GM23338 (cell line): ENCODE results near the gene TPO. TPM values are rescaled to one million over a fixed set of nuclear protein-coding genes. Genes with fewer than 3 reads are reported as not detected.
A peak's percentile ranks its signal among the peaks of the same experiment; 100 is the strongest.
"Not testable (repeated sequence)": the region's sequence is repeated elsewhere in the genome, so short reads cannot be mapped to it uniquely, and the experiment has no call there.

Source experiments
- ATAC-seq: fragments of 200-7000 bp; cut with Tn5 transposase; 3 replicates; pipeline ENCODE4 v1.9.1; 2020
- DNase-seq: peaks from one replicate; pipeline ENCODE4 v3.0.0-alpha.2; 2015; ENCODE audit warnings: low spot score
- H2AFZ ChIP-seq: fragments of 200-600 bp; sonication (generic); 2 replicates; pipeline ENCODE4 v1.8.0; 2016; ENCODE audit warnings: antibody characterized with exemption, mild to moderate bottlenecking, moderate library complexity
- H3F3A ChIP-seq: fragments of 200-600 bp; sonication (generic); replicated peaks from 2 replicates; pipeline ENCODE4 v1.8.0; 2017; ENCODE audit warnings: antibody characterized with exemption, mixed run types, low read depth
- H3K27ac ChIP-seq: fragments of 200-600 bp; sonication (generic); 2 replicates; pipeline ENCODE4 v1.6.1; 2016; ENCODE audit warnings: low read depth
- H3K27me3 ChIP-seq: fragments of 200-600 bp; sonication (generic); 2 replicates; pipeline ENCODE4 v1.8.0; 2016; ENCODE audit warnings: mild to moderate bottlenecking, mixed run types, moderate library complexity; ENCODE audit not compliant: insufficient read depth
- H3K36me3 ChIP-seq: fragments of 200-600 bp; sonication (generic); 2 replicates; pipeline ENCODE4 v1.8.0; 2016; ENCODE audit warnings: mild to moderate bottlenecking; ENCODE audit not compliant: insufficient read depth
- H3K4me1 ChIP-seq: fragments of 200-600 bp; sonication (generic); 2 replicates; pipeline ENCODE4 v1.8.0; 2016; ENCODE audit warnings: mild to moderate bottlenecking, moderate library complexity; ENCODE audit not compliant: insufficient read depth
- H3K4me2 ChIP-seq: fragments of 200-600 bp; sonication (generic); 2 replicates; pipeline ENCODE4 v1.7.1; 2017; ENCODE audit warnings: mixed run types
- H3K4me3 ChIP-seq: fragments of 200-600 bp; sonication (generic); 2 replicates; pipeline ENCODE4 v1.6.1; 2016; ENCODE audit warnings: mixed run types
- H3K79me2 ChIP-seq: fragments of 200-600 bp; sonication (generic); replicated peaks from 2 replicates; pipeline ENCODE4 v1.8.0; 2017; ENCODE audit warnings: mild to moderate bottlenecking; ENCODE audit not compliant: insufficient read depth
- H3K9me2 ChIP-seq: fragments of 200-600 bp; sonication (generic); 2 replicates; pipeline ENCODE4 v1.8.0; 2017; ENCODE audit not compliant: insufficient read depth
- H4K20me1 ChIP-seq: fragments of 200-600 bp; sonication (generic); replicated peaks from 2 replicates; pipeline ENCODE4 v1.8.0; 2017; ENCODE audit warnings: mild to moderate bottlenecking; ENCODE audit not compliant: insufficient read depth
- H3K27ac Mint-ChIP-seq: 2 replicates; pipeline ENCODE4 v1.8.0; 2020; ENCODE audit warnings: inconsistent platforms, mild to moderate bottlenecking, moderate library complexity, mixed read lengths
- H3K27me3 Mint-ChIP-seq: 3 replicates; pipeline ENCODE4 v1.8.0; 2022; ENCODE audit warnings: low read depth, mild to moderate bottlenecking, moderate library complexity, mixed read lengths, inconsistent platforms; ENCODE audit not compliant: insufficient read depth, poor library complexity
- H3K36me3 Mint-ChIP-seq: 3 replicates; pipeline ENCODE4 v1.8.0; 2021; ENCODE audit warnings: low read depth, mild to moderate bottlenecking, inconsistent platforms, moderate library complexity, mixed read lengths
- H3K4me1 Mint-ChIP-seq: 3 replicates; pipeline ENCODE4 v1.8.0; 2020; ENCODE audit warnings: mild to moderate bottlenecking, inconsistent platforms, mixed read lengths
- H3K4me3 Mint-ChIP-seq: 3 replicates; pipeline ENCODE4 v1.8.0; 2021; ENCODE audit warnings: moderate library complexity, mild to moderate bottlenecking, inconsistent platforms, mixed read lengths
- H3K9me3 Mint-ChIP-seq: 3 replicates; pipeline ENCODE4 v1.8.0; 2020; ENCODE audit warnings: moderate library complexity, mild to moderate bottlenecking, inconsistent platforms, mixed read lengths
- EZH2 ChIP-seq: fragments of 200-600 bp; sonication (generic); IDR thresholded peaks from one replicate; pipeline ENCODE4 v1.8.0; 2017; ENCODE audit warnings: antibody characterized with exemption, mild to moderate bottlenecking, low read depth; ENCODE audit not compliant: unreplicated experiment
- EZH2phosphoT487 ChIP-seq: fragments of 200-600 bp; sonication (generic); IDR thresholded peaks from one replicate; pipeline ENCODE4 v1.8.1; 2018; ENCODE audit warnings: antibody characterized with exemption; ENCODE audit not compliant: unreplicated experiment
- NANOG ChIP-seq: IDR thresholded peaks from 2 replicates; pipeline ENCODE4 v1.6.1; 2016; ENCODE audit warnings: antibody characterized with exemption, borderline replicate concordance
- POLR2AphosphoS5 ChIP-seq: IDR thresholded peaks from 2 replicates; pipeline ENCODE4 v1.6.1; 2016; ENCODE audit warnings: antibody characterized with exemption, low read depth
- REST ChIP-seq: IDR thresholded peaks from one replicate; pipeline ENCODE4 v1.6.1; 2018; ENCODE audit warnings: antibody characterized with exemption; ENCODE audit not compliant: unreplicated experiment
- STAT1 ChIP-seq: IDR thresholded peaks from one replicate; pipeline ENCODE4 v1.6.1; 2016; ENCODE audit warnings: antibody characterized with exemption; ENCODE audit not compliant: unreplicated experiment
- polyA plus RNA-seq: library from polyadenylated mRNA; unstranded; fragments of >200 nt; fragmentation: Nextera tagmentation; extraction: Ambion mirVana; gene quantifications from 2 replicates; pipeline ENCODE4 v1.2.1, GENCODE V29; 2016
- total RNA-seq: library from RNA; depleted of rRNA; stranded (reverse); fragments of >200 nt; shearing (Covaris generic); gene quantifications from 2 replicates; pipeline ENCODE4 v1.2.3, GENCODE V29; 2014
- TF ChIP-seq, protein P1 (sequence below), 2 experiments: fragments of 200-600 bp in 1 of 2; sonication (generic) in 1 of 2; conservative IDR thresholded peaks; 2 replicates each; pipeline versions ENCODE4 v1.5.1 to v1.6.1; 2016 to 2017; ENCODE audit warnings: antibody characterized with exemption in 2 of 2, low read depth in 2 of 2, mild to moderate bottlenecking in 2 of 2, moderate library complexity in 1 of 2

Gene TPO
- total and polyA plus RNA-seq, 2 experiments from 2014 or later, result 0.74 TPM; not detected in 1

- Histone ChIP-seq H3K4me2 (no peak overlapping the region), H3K9me2 (0 out of 2 replicates have a peak, but pooled peaks cover 6% of the 10 kb centered on the region), H3F3A (no peaks in the 10 kb centered on the region), H3K27me3 (no peaks in the 10 kb centered on the region), H3K36me3 (no peaks in the 10 kb centered on the region), H3K4me3 (no peak overlapping the region), H3K27ac (no peak overlapping the region), H4K20me1 (no peaks in the 10 kb centered on the region), H2AFZ (no peak overlapping the region), H3K79me2 (no peaks in the 10 kb centered on the region), H3K4me1 (no peaks in the 10 kb centered on the region)
- ATAC-seq (peak; percentile 74), DNase-seq (no peak)
- peaks cover 16% of the 10 kb centered on the region for H3K27me3 Mint-ChIP-seq
- 0 out of 2 replicates have a peak overlapping the region, but pooled peaks have one; percentile 20 for H3K27ac Mint-ChIP-seq
- H3K9me3 Mint-ChIP-seq, result no peaks in the 10 kb centered on the region
- H3K4me3 Mint-ChIP-seq, result no peak overlapping the region
- peaks cover 22% of the 10 kb centered on the region for H3K4me1 Mint-ChIP-seq
- no peaks in the 10 kb centered on the region for H3K36me3 Mint-ChIP-seq
- TF ChIP-seq STAT1, result no peak
- TF ChIP-seq, protein P1, sequence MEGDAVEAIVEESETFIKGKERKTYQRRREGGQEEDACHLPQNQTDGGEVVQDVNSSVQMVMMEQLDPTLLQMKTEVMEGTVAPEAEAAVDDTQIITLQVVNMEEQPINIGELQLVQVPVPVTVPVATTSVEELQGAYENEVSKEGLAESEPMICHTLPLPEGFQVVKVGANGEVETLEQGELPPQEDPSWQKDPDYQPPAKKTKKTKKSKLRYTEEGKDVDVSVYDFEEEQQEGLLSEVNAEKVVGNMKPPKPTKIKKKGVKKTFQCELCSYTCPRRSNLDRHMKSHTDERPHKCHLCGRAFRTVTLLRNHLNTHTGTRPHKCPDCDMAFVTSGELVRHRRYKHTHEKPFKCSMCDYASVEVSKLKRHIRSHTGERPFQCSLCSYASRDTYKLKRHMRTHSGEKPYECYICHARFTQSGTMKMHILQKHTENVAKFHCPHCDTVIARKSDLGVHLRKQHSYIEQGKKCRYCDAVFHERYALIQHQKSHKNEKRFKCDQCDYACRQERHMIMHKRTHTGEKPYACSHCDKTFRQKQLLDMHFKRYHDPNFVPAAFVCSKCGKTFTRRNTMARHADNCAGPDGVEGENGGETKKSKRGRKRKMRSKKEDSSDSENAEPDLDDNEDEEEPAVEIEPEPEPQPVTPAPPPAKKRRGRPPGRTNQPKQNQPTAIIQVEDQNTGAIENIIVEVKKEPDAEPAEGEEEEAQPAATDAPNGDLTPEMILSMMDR (conservative IDR thresholded peaks at IDR 0.05; ENCODE audit: low read depth in 2 of 2), result peak in 1 of 2 experiments; percentile 39; a peak in 2 of 4 replicates
Measured at GRCh38 chr2:1414121-1414520, 858 bp downstream of the TPO start.

DNA sequence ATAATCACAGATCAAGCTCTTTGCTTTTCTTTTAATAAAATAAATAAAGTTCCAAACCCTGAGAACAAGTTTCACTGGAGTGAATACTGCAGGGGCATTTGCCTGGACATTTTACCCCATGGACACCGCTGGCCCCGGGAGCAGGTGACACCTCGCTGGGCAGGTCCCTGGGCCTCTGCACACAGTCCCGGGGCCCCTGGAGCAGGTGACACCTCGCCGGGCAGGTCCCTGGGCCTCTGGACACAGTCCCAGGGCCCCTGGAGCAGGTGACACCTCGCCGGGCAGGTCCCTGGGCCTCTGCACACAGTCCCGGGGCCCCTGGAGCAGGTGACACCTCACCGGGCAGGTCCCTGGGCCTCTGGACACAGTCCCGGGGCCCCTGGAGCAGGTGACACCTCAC, 1.6 kb downstream of the TPO start:
- not testable (repeated sequence) for ATAC-seq, H3K4me3 Mint-ChIP-seq, H3K9me2 ChIP-seq, H3K4me1 ChIP-seq, H3F3A ChIP-seq, H3K4me2 ChIP-seq, H3K27me3 ChIP-seq, H3K4me3 ChIP-seq, H3K36me3 Mint-ChIP-seq, H3K27ac Mint-ChIP-seq, H2AFZ ChIP-seq, DNase-seq, H3K9me3 Mint-ChIP-seq, H3K79me2 ChIP-seq, H4K20me1 ChIP-seq, H3K27ac ChIP-seq, H3K36me3 ChIP-seq
- peaks cover 22% of the 10 kb centered on the region for H3K4me1 Mint-ChIP-seq
- H3K27me3 Mint-ChIP-seq, result peaks cover 18% of the 10 kb centered on the region

- Mint-ChIP-seq H3K4me1 (peaks cover 22% of the 10 kb centered on the region), H3K27me3 (peaks cover 22% of the 10 kb centered on the region), H3K9me3 (no peaks in the 10 kb centered on the region; the same call in 2 of the 3 replicates), H3K27ac (no peak overlapping the region), H3K4me3 (no peak overlapping the region), H3K36me3 (no peaks in the 10 kb centered on the region)
- H3K36me3 ChIP-seq, result no peaks in the 10 kb centered on the region
- no peak overlapping the region for H3K4me2 ChIP-seq
- ATAC-seq, result no peak
- H3K9me2 ChIP-seq, result 0 out of 2 replicates have a peak, but pooled peaks cover 6% of the 10 kb centered on the region
- H3K4me1 ChIP-seq, result no peaks in the 10 kb centered on the region
- H2AFZ ChIP-seq, result no peak overlapping the region
- DNase-seq, result no peak
- H3K27ac ChIP-seq, result no peak overlapping the region
- H3K27me3 ChIP-seq, result no peaks in the 10 kb centered on the region
- no peaks in the 10 kb centered on the region for H3K79me2 ChIP-seq
- no peaks in the 10 kb centered on the region for H4K20me1 ChIP-seq
- no peak overlapping the region for H3K4me3 ChIP-seq
- no peaks in the 10 kb centered on the region for H3F3A ChIP-seq
- TF ChIP-seq REST (no peak), NANOG (no peak), STAT1 (no peak), POLR2AphosphoS5 (no peak), EZH2 (no peak), EZH2phosphoT487 (no peak)
- TF ChIP-seq, protein P1 (conservative IDR thresholded peaks at IDR 0.05; ENCODE audit: low read depth in 2 of 2), result no peak
Measured at GRCh38 chr2:1415501-1415900, 2.2 kb downstream of the TPO start.
